ENCODE data around the gene NKAIN1.
"Not testable (repeated sequence)": the region's sequence is repeated elsewhere in the genome, so short reads cannot be mapped to it uniquely, and the experiment has no call there.

The NKAIN1 gene

DNA sequence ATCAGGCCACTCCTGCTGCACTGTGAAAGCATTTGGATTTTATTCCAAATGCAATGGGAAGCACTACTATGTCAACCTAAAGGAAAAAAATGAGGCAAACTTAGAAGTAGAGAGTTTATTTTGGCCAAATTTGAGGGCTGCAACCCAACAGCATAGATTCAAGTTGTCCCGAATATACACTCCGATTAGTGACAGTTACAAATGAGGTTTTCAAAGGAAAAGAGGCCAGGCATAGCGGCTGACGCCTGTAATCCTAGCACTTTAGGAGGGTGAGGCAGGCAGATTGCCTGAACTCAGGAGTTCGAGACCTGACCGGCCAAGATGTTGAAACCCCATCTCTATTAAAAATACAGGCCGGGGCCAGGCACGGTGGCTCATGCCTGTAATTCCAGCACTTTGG is 95.2 kb downstream of the NKAIN1 start:
- Mint-ChIP-seq H3K36me3 (ENCODE audit: low read depth) (no peaks in the 10 kb centered on the region), H3K9me3 (no peaks in the 10 kb centered on the region), H3K4me3 (no peak overlapping the region), H3K27me3 (ENCODE audit: low read depth) (peaks cover 4% of the 10 kb centered on the region), H3K4me1 (ENCODE audit: low read depth) (no peaks in the 10 kb centered on the region), H3K27ac (no peak overlapping the region)
- DNase-seq (ENCODE audit: low spot score), result no peak

DNA sequence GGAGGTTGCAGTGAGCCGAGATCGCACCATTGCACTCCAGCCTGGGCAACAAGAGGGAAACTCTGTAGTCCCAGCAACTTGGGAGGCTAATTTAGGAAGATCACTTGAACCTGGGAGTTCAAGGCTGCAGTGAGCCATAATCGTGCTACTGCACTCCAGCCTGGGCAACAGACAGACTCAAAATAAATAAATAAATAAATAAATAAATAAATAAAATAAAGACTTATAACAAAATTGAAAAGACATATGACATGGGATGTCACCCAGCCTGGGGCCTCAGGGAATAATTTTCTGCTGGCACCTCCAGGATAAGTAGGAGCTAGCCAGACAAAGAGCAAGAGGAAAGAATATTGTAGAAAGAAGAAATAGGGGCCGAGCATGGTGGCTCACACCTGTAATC is 96.2 kb downstream of the NKAIN1 start:
- Mint-ChIP-seq H3K27me3 (ENCODE audit: low read depth) (peaks cover 4% of the 10 kb centered on the region), H3K27ac (no peak overlapping the region), H3K9me3 (no peaks in the 10 kb centered on the region), H3K4me1 (ENCODE audit: low read depth) (no peaks in the 10 kb centered on the region), H3K4me3 (no peak overlapping the region), H3K36me3 (ENCODE audit: low read depth) (no peaks in the 10 kb centered on the region)
- no peak for DNase-seq (ENCODE audit: low spot score)

DNA sequence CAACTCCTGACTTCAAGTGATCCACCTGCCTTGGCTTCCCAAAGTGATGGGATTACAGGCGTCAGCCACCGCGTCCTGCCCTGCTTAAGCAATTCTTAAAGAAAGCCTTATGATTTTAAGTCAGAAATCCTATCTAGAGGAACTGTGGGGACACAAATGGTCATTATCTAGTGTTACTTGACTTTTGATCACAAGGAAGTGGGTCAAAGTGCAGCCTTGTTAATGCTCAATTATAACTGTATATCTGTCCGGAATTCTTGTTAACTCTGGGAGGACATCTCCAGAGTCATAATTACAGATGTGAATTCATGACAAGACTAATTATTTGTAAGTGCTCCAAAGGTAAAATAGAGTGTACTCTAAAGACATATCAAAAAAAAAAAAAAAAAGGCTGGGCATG is 97.3 kb downstream of the NKAIN1 start:
- H3K27me3 Mint-ChIP-seq (ENCODE audit: low read depth), result peaks cover 2% of the 10 kb centered on the region
- H3K4me1 Mint-ChIP-seq (ENCODE audit: low read depth), result no peaks in the 10 kb centered on the region

DNA sequence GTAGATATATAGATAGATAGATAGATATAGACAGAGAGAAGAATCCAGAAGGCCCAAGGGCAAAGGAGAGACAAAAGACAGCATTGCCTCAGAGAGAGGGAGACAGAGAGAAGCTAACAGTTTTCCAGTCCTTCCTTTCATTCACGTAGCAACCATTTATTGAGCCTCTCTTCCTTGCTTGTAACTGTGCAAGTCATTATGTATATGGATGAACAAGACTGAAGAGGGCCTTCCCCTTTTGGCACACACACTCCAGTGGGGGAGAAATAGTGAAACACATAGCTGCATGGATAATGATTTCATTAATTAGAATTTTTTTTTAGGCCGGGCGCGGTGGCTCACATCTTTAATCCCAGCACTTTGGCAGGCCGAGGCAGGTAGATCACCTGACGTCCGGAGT is 99.4 kb downstream of the NKAIN1 start:
- Mint-ChIP-seq H3K4me3 (no peak overlapping the region), H3K9me3 (no peaks in the 10 kb centered on the region), H3K27me3 (ENCODE audit: low read depth) (no peaks in the 10 kb centered on the region), H3K36me3 (ENCODE audit: low read depth) (no peaks in the 10 kb centered on the region), H3K4me1 (ENCODE audit: low read depth) (no peaks in the 10 kb centered on the region), H3K27ac (no peak overlapping the region)
- no peak for DNase-seq (ENCODE audit: low spot score)

More for the DNA sequence above, 97.3 kb downstream of the NKAIN1 start:
- H3K4me3 Mint-ChIP-seq, result no peak overlapping the region
- H3K27ac Mint-ChIP-seq, result no peak overlapping the region
- H3K9me3 Mint-ChIP-seq, result no peaks in the 10 kb centered on the region
- H3K36me3 Mint-ChIP-seq (ENCODE audit: low read depth), result no peaks in the 10 kb centered on the region
- DNase-seq (ENCODE audit: low spot score), result no peak

DNA sequence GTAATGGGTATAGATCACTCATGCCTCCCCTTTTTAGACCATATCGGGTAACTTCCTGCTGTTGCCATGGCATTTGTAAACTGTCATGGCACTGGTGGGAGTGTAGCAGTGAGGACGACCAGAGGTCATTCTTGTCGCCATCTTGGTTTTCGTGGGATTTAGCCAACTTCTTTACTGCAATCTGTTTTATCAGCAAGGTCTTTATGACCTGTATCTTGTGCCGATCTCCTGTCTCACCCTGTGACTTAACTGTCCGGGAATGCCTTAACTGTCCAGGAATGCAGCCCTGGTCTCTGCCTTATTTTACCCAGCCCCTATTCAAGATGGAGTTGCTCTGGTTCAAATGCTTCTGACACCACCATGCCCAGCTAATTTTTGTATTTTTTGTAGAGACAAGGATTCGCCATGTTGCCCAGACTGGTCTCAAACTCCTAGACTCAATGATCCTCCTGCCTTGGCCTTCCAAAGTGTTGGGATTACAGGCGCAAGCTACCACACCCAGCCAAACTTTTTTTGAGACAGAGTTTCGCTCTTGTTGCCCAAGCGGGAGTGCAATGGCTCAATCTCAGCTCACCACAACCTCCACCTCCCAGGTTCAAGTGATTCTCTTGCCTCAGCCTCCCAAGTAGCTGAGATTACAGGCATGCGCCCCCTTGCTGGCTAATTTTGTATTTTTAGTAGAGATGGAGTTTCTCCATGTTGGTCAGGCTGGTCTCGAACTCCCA is 100.7 kb downstream of the NKAIN1 start:
- H3K9me3 Mint-ChIP-seq; H3K4me1 Mint-ChIP-seq (ENCODE audit: low read depth); DNase-seq (ENCODE audit: low spot score); H3K4me3 Mint-ChIP-seq; H3K36me3 Mint-ChIP-seq (ENCODE audit: low read depth); H3K27me3 Mint-ChIP-seq (ENCODE audit: low read depth); H3K27ac Mint-ChIP-seq: not testable (repeated sequence)

DNA sequence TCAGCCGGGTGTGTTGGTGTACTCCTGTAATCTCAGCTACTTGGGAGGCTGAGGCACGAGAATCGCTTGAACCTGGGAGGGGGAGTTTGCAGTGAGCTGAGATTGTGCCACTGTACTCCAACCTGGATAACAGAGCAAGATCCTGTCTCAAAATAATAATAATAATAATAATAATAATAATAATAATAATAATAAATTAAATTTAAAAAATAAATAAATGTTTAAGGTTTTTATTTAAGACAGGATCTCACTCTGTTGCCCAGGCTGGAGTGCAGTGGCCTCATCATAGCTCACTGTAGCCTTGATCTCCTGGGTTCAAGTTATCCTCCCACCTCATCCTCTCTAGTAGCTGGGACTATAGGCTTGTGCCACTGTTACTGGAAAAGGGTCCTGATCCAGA is 101.8 kb downstream of the NKAIN1 start:
- H3K27me3 Mint-ChIP-seq (ENCODE audit: low read depth); H3K9me3 Mint-ChIP-seq; H3K36me3 Mint-ChIP-seq (ENCODE audit: low read depth); DNase-seq (ENCODE audit: low spot score); H3K4me3 Mint-ChIP-seq; H3K4me1 Mint-ChIP-seq (ENCODE audit: low read depth); H3K27ac Mint-ChIP-seq: not testable (repeated sequence)

DNA sequence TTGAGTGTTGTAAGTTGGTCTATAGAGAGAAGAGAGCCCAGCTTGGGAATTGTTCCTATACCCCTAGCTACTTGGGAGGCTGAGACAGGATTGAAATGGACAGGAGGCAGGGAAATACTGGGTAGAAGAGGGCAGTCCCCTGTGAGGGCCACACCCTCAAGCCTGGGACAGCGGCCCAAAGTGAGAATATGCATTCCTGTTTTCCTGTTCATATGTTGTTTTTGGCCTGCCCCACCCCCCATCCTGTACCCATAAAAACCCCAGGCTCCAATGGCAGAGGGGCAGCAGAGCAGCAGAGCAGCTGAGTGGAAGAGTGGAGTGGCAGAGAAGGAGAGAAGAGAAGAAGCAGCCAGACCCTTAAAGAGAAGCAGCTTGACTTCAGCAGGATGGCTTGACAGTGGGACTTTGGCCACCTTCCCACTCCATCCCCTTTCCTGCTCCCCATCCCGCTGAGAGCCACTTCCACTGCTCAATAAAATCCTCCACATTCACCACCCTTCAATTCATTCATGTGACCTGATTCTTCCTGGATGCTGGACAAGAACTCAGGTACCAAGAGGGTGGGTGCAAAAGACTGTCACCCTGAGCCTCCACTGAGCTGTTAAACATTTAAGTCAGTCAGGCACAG is 103.6 kb downstream of the NKAIN1 start:
- no peak overlapping the region for H3K4me3 Mint-ChIP-seq
- DNase-seq (ENCODE audit: low spot score), result no peak
- no peaks in the 10 kb centered on the region for H3K36me3 Mint-ChIP-seq (ENCODE audit: low read depth)
- no peaks in the 10 kb centered on the region for H3K9me3 Mint-ChIP-seq
- no peaks in the 10 kb centered on the region for H3K27me3 Mint-ChIP-seq (ENCODE audit: low read depth)
- no peaks in the 10 kb centered on the region for H3K4me1 Mint-ChIP-seq (ENCODE audit: low read depth)
- no peak overlapping the region for H3K27ac Mint-ChIP-seq

DNA sequence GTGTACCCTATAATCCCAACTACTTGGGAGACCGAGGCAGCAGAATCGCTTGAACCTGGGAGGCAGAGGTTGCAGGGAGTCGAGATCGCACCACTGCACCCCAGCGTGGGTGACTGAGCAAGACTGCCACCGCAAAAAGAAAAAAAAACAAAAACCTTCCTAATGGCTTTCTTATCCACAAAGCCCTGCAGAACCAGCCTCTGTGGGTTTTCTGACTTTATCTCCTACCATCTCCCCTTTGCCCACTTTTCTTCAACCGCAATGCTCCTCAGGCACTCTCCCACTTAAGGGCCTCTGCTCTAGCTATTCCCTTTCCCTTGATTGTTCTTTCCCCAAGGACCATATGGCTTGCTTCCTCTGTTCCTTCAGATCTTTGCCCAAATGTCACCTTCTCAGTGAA is 106.3 kb downstream of the NKAIN1 start:
- no peaks in the 10 kb centered on the region for H3K36me3 Mint-ChIP-seq (ENCODE audit: low read depth)
- DNase-seq (ENCODE audit: low spot score), result no peak
- no peak overlapping the region for H3K4me3 Mint-ChIP-seq
- no peak overlapping the region for H3K27ac Mint-ChIP-seq
- no peaks in the 10 kb centered on the region for H3K27me3 Mint-ChIP-seq (ENCODE audit: low read depth)
- no peaks in the 10 kb centered on the region for H3K9me3 Mint-ChIP-seq
- H3K4me1 Mint-ChIP-seq (ENCODE audit: low read depth), result no peaks in the 10 kb centered on the region

Data from T-helper 2 cell treated with Interferon-gamma antibody and Interleukin-4, amounts not matched to agents 5 μg/mL and 100 μg/mL, for 36 hours (primary cell).